Prostate gland (tissue), 2 donors: ENCODE data around the gene RPUSD3.

Experiments used
- POLR2AphosphoS5 ChIP-seq: sonication (generic); formaldehyde crosslinking; IDR thresholded peaks from one replicate; pipeline ENCODE4 v1.6.1; 2017; ENCODE audit warnings: antibody characterized with exemption
- TF ChIP-seq, protein P1 (sequence below), 4 experiments: fragments of 200-600 bp in 2 of 4; fragments of 450-650 bp in 2 of 4; sonication (generic) in 2 of 4; IDR thresholded peaks; 1 replicate in 3 of 4; 2 replicates in 1 of 4; pipeline ENCODE4 v1.5.1; 2016 to 2019; ENCODE audit warnings: antibody characterized with exemption in 4 of 4, mild to moderate bottlenecking in 2 of 4, moderate library complexity in 2 of 4

DNA sequence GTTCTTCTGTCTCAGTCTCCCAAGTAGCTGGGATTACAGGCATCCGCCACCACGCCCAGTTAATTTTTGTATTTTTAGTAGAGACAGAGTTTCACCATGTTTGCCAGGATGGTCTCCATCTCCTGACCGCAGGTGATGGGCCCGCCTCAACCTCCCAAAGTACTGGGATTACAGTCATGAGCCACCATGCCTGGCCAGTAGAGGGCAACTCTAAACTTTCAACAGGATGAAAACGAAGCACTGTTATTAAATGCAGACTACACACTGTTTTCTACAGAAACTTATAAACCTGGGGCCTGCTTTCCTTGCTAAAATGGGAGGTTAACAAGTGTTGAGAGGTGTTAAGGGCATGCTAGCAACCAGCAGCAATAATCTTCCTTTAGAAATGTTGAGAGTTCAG, 43.3 kb downstream of the RPUSD3 start:
- TF ChIP-seq, protein P1, sequence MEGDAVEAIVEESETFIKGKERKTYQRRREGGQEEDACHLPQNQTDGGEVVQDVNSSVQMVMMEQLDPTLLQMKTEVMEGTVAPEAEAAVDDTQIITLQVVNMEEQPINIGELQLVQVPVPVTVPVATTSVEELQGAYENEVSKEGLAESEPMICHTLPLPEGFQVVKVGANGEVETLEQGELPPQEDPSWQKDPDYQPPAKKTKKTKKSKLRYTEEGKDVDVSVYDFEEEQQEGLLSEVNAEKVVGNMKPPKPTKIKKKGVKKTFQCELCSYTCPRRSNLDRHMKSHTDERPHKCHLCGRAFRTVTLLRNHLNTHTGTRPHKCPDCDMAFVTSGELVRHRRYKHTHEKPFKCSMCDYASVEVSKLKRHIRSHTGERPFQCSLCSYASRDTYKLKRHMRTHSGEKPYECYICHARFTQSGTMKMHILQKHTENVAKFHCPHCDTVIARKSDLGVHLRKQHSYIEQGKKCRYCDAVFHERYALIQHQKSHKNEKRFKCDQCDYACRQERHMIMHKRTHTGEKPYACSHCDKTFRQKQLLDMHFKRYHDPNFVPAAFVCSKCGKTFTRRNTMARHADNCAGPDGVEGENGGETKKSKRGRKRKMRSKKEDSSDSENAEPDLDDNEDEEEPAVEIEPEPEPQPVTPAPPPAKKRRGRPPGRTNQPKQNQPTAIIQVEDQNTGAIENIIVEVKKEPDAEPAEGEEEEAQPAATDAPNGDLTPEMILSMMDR (IDR thresholded peaks at IDR 0.05), result no peak
- no peak for TF ChIP-seq POLR2AphosphoS5
